A673 (cell line): ENCODE results near the gene FLVCR2. TPM values are rescaled to one million over a fixed set of nuclear protein-coding genes. Genes with fewer than 3 reads are reported as not detected.

ENCODE experiments used
- BruUV-seq: library from RNA; stranded (reverse); fragments of 400-500 nt; replicated peaks from 2 replicates; lab custom pipeline; 2021; lab: Mats Ljungman, UMichigan
- CTCF ChIA-PET: fragments of 300-600 bp; sonication (Branson Sonifier 250); formaldehyde crosslinking; loops from one replicate; lab custom pipeline; 2022; ENCODE audit warnings: antibody characterized with exemption; lab: Charles Lee
- POLR2A ChIA-PET: fragments of 300-600 bp; sonication (Branson Sonifier 250); formaldehyde crosslinking; loops from one replicate; lab custom pipeline; 2022; ENCODE audit warnings: antibody characterized with exemption; ENCODE audit not compliant: low non-redundant PET; lab: Charles Lee
- DNase-seq: peaks from one replicate; pipeline ENCODE4 v3.0.0-alpha.2; 2015; ENCODE audit warnings: low spot score
- H3K27ac ChIP-seq: fragments of 200-600 bp; sonication (generic); 2 replicates; pipeline ENCODE4 v1.5.1; 2016; ENCODE audit warnings: mixed run types, low read depth, mild to moderate bottlenecking, mixed read lengths, antibody characterized with exemption, low read length; ENCODE audit not compliant: poor library complexity, severe bottlenecking
- H3K27me3 ChIP-seq: fragments of 200-600 bp; sonication (generic); replicated peaks from 2 replicates; pipeline ENCODE4 v1.6.1; 2017; ENCODE audit warnings: mixed run types, low read depth, mild to moderate bottlenecking, mixed read lengths, antibody characterized with exemption, low read length; ENCODE audit not compliant: insufficient read depth, poor library complexity
- H3K36me3 ChIP-seq: fragments of 200-600 bp; sonication (generic); 2 replicates; pipeline ENCODE4 v1.6.1; 2016; ENCODE audit warnings: mixed run types, mild to moderate bottlenecking, mixed read lengths, antibody characterized with exemption, low read length; ENCODE audit not compliant: insufficient read depth, poor library complexity, severe bottlenecking
- H3K4me1 ChIP-seq: fragments of 200-600 bp; sonication (generic); 2 replicates; pipeline ENCODE4 v1.6.1; 2017; ENCODE audit warnings: mixed run types, mild to moderate bottlenecking, mixed read lengths, antibody characterized with exemption, low read length; ENCODE audit not compliant: insufficient read depth, poor library complexity, severe bottlenecking
- H3K4me3 ChIP-seq: fragments of 200-600 bp; sonication (generic); 2 replicates; pipeline ENCODE4 v1.5.1; 2016; ENCODE audit warnings: low read depth, mixed run types, mild to moderate bottlenecking, mixed read lengths, low read length; ENCODE audit not compliant: poor library complexity, severe bottlenecking
- H3K9me3 ChIP-seq: fragments of 200-600 bp; sonication (generic); 2 replicates; pipeline ENCODE4 v1.6.1; 2016; ENCODE audit warnings: mixed run types, low read depth, mild to moderate bottlenecking, mixed read lengths, antibody characterized with exemption, low read length; ENCODE audit not compliant: poor library complexity, severe bottlenecking
- CTCF ChIP-seq: fragments of 300-800, 200-600 bp; sonication (generic); conservative IDR thresholded peaks from 2 replicates; pipeline ENCODE4 v1.5.1; 2017; ENCODE audit warnings: low read depth, mild to moderate bottlenecking, antibody characterized with exemption, low read length, moderate library complexity, mixed read lengths
- EZH2 ChIP-seq: fragments of 200-600 bp; sonication (generic); IDR thresholded peaks from 2 replicates; pipeline ENCODE4 v1.6.1; 2017; ENCODE audit warnings: borderline replicate concordance, low read depth, mild to moderate bottlenecking, mixed read lengths, antibody characterized with exemption, low read length; ENCODE audit not compliant: poor library complexity, severe bottlenecking
- intact Hi-C: fragments of 100-400 bp; cut with micrococcal nuclease; formaldehyde crosslinking; loops from one replicate; pipeline ENCODE4 v1.10.0; 2022; ENCODE audit not compliant: unreplicated experiment
- total RNA-seq: library from RNA; stranded (reverse); gene quantifications from 2 replicates; pipeline ENCODE4 v1.2.3, GENCODE V29; 2021

The FLVCR2 gene
- total RNA-seq, 1 experiment from 2014 or later, result 3.5 TPM

DNA sequence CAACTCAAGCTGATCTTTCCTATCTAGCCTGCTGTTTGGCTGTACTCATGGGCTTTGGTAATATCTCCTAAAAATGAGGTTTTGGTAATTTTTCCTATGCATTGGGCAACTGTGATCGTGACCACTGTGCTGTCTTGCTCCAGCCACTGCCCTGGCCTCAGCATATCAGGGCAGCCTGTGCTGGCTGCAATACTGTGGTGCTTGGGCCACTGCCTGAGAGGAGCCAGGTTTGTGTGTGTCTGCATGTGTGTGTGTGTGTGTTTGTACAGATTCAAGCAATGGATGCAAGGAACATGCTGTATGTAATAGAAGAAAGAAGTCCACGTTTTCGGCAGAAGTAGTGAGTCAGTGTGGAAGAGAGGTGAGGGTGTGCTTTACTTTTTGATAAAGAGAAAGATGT, 69.2 kb downstream of the FLVCR2 start:
- H3K36me3 ChIP-seq, result peaks cover 37% of the 10 kb centered on the region
- no peaks in the 10 kb centered on the region for H3K27me3 ChIP-seq
- POLR2A ChIA-PET, result interaction anchor here (0.6 kb wide), 1 partner anchor 13 kb away, joined by 8 read pairs; the partner anchor contains the start of gene TTLL5
- H3K4me1 ChIP-seq, result no peaks in the 10 kb centered on the region
- H3K27ac ChIP-seq, result no peak overlapping the region
- TF ChIP-seq CTCF, result no peak
- no peak for TF ChIP-seq EZH2
- H3K4me3 ChIP-seq, result no peak overlapping the region
- CTCF ChIA-PET, result no interaction called here
- no TSS peak for BruUV-seq
- DNase-seq, result no peak
- H3K9me3 ChIP-seq, result no peaks in the 10 kb centered on the region
- intact Hi-C loops, result no loop called here

DNA sequence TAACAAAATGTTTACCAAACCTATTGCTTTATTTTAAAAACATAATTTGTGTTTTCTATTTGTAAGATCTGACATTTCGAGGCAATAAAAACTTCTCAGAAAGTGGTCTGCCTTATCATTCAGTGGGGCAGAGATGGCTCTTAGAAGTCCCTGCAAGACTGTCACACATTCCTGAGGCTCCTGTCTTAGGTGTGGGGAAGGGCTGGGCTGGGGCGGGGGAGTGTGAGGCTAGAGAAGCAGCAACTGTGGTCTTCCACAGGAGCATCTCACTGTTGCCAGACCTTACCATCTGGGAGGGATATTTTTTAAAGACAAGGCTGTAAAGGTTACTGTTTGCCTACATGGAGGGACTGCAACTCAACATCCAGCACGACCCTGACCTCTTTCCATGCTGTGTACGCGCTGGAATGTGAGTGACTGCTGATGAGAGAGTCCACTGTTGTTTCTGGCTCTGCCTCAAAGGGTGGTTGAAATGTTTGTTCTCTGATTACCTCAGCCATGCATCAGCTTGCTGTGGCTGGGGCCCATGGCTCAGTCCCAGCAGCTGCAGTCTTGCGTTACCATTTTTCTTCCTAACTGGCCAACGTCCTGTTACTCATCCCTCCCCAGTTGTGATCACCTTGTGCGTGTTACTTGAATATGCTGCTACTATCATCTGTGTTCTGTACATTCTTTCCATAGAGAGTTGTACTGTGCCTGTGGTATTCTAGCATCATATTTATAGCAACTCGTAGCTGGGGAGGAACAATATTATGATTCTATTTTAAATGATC, 69.8 kb downstream of the FLVCR2 start:
- no peaks in the 10 kb centered on the region for H3K27me3 ChIP-seq
- peaks cover 42% of the 10 kb centered on the region for H3K36me3 ChIP-seq
- TF ChIP-seq EZH2, result no peak
- no peak for TF ChIP-seq CTCF
- no TSS peak for BruUV-seq
- intact Hi-C loops, result no loop called here
- H3K4me1 ChIP-seq, result no peaks in the 10 kb centered on the region
- no peak overlapping the region for H3K4me3 ChIP-seq
- H3K9me3 ChIP-seq, result no peaks in the 10 kb centered on the region
- no peak for DNase-seq
- ChIA-PET CTCF (no interaction called here), POLR2A (no interaction called here)
- H3K27ac ChIP-seq, result no peak overlapping the region

GRCh38 chr14:75649337-75649736, 70.9 kb downstream of the FLVCR2 start:
- no peak overlapping the region for H3K27ac ChIP-seq
- BruUV-seq, result no TSS peak
- no peaks in the 10 kb centered on the region for H3K4me1 ChIP-seq
- ChIA-PET POLR2A (no interaction called here), CTCF (no interaction called here)
- H3K27me3 ChIP-seq, result no peaks in the 10 kb centered on the region
- no peaks in the 10 kb centered on the region for H3K9me3 ChIP-seq
- intact Hi-C loops, result no loop called here
- H3K36me3 ChIP-seq, result peaks cover 51% of the 10 kb centered on the region
- no peak for DNase-seq
- H3K4me3 ChIP-seq, result no peak overlapping the region
- no peak for TF ChIP-seq EZH2
- TF ChIP-seq CTCF, result no peak
